GM12891 (cell line): ENCODE measurements around the gene MTO1.

Source experiments
- POLR2A ChIP-seq: IDR thresholded peaks from 2 replicates; pipeline ENCODE4 v1.6.1; 2011; ENCODE audit warnings: low read depth, low read length, control low read depth
- TAF1 ChIP-seq: IDR thresholded peaks from 2 replicates; pipeline ENCODE4 v1.6.1; 2011; ENCODE audit warnings: low read depth, low read length, control low read depth

DNA sequence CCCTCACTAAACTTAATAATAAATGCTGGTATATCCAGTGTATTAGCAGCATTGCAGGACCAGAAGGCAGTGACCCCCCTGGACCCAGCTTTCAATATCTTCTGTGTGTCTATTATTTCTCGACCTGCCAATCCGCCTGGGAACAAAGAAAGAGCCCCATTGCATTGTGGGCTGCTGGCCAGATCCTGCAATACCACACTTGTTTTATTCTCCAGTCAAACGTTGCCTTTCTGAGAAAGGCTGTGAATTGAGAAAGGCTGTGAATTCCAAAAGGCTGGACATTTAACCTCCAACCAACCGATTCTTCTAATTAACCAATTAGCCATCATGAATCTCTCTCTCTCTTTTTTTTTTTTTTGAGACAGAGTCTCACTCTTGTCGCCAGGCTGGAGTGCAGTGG lies 1.5 kb upstream of the MTO1 start:
- TF ChIP-seq TAF1, result no peak
- TF ChIP-seq POLR2A, result no peak
